K562 (cell line): ENCODE data around the gene HACE1. TPM values are rescaled to one million over a fixed set of nuclear protein-coding genes. Genes with fewer than 3 reads are reported as not detected.

Experiments used
- ARID3A ChIP-seq: IDR thresholded peaks from 2 replicates; pipeline ENCODE4 v1.6.1; 2012; ENCODE audit warnings: low read depth, low read length, improper control_type of control experiment, borderline replicate concordance
- DPF2 ChIP-seq: fragments of 450-650 bp; IDR thresholded peaks from 2 replicates; pipeline ENCODE4 v1.6.1; 2016
- HNRNPL ChIP-seq: fragments of 200-400 bp; formaldehyde crosslinking; IDR thresholded peaks from 2 replicates; pipeline ENCODE4 v1.6.1; 2017; ENCODE audit warnings: low read depth, mild to moderate bottlenecking, low read length
- LARP7 ChIP-seq: fragments of 450-650 bp; IDR thresholded peaks from 2 replicates; pipeline ENCODE4 v1.6.1; 2016
- REST ChIP-seq, 2 experiments: fragments of 450-650 bp; formaldehyde crosslinking in 1 of 2; IDR thresholded peaks; 2 replicates each; pipeline versions ENCODE4 v1.4.0 to v1.6.1; 2014 to 2020; ENCODE audit warnings: mild to moderate bottlenecking in 2 of 2, borderline replicate concordance in 1 of 2, low read depth in 1 of 2
- SIN3A ChIP-seq, 2 experiments: fragments of 150-350 bp in 1 of 2; IDR thresholded peaks; 2 replicates each; pipeline ENCODE4 v1.6.1; 2011 to 2016; ENCODE audit warnings: borderline replicate concordance in 2 of 2, low read depth in 2 of 2, low read length in 2 of 2, mild to moderate bottlenecking in 2 of 2, moderate library complexity in 2 of 2; ENCODE audit not compliant: control insufficient read depth in 1 of 2
- TEAD1 ChIP-seq, 2 experiments: fragments of 450-650 bp in 1 of 2; sonication (generic) in 1 of 2; formaldehyde crosslinking; IDR thresholded peaks; 2 replicates each; pipeline versions ENCODE4 v1.4.0 to v1.8.0; 2020 to 2022; ENCODE audit warnings: mild to moderate bottlenecking in 2 of 2, missing genetic modification reagents in 1 of 2
- VEZF1 ChIP-seq: fragments of 200-800 bp; sonication (Bioruptor generic); IDR thresholded peaks from 2 replicates; pipeline ENCODE4 v1.6.1; 2017; ENCODE audit warnings: missing genetic modification characterization, missing compliant biosample characterization
- polyA plus RNA-seq, 8 experiments: library from polyadenylated mRNA; depleted of rRNA in 4 of 8; stranded (reverse) in 5 of 8; unstranded in 3 of 8; fragments of >200 nt; fragmentation: Nextera tagmentation in 2 of 8; fragmentation: Illumina TruSeq in 1 of 8; extraction: Ambion mirVana in 2 of 8; extraction: Trizol in 1 of 8; gene quantifications; 2 replicates each; pipeline versions ENCODE4 v1.2.1 to v1.2.3, GENCODE V29; 2011 to 2014; ENCODE audit warnings: inconsistent platforms in 1 of 8, missing spikeins in 1 of 8
- total RNA-seq, 7 experiments: library from RNA; depleted of rRNA in 6 of 7; stranded (reverse); fragments of >200 nt in 6 of 7; fragmentation: Illumina TruSeq in 2 of 7; extraction: Trizol in 2 of 7; gene quantifications; 2 replicates each; pipeline versions ENCODE4 v1.2.1 to v1.2.3, GENCODE V29; 2011 to 2021; ENCODE audit warnings: low replicate concordance in 1 of 7
- TF ChIP-seq, protein P1 (sequence below), 2 experiments: fragments of 150-350 bp in 1 of 2; IDR thresholded peaks; 2 replicates each; pipeline ENCODE4 v1.6.1; 2012 to 2016; ENCODE audit warnings: low read depth in 2 of 2, low read length in 2 of 2, mild to moderate bottlenecking in 1 of 2, moderate library complexity in 1 of 2

Gene HACE1
- total and polyA plus RNA-seq, 9 of the 15 experiments (the other 6 are each of a cell fraction or from before 2014, with no cell fraction given): 3.6 to 19.9 (median 9.1) TPM

GRCh38 chr6:104859225-104860146 lies at the start of gene HACE1 (continued):
- TF ChIP-seq ARID3A (no peak), DPF2 (no peak), LARP7 (no peak; the same call in 1 of the 2 replicates), SIN3A (IDR thresholded peaks at IDR 0.05; ENCODE audit: borderline replicate concordance in 2 of 2, control insufficient read depth in 1 of 2, low read depth in 2 of 2, low read length in 2 of 2) (peak; percentile 64 to 79; a peak in 2 of 4 replicates), HNRNPL (peak; percentile 17; the same call in 1 of the 2 replicates), VEZF1 (peak; percentile 87), TEAD1 (CRISPR knock-in tag; IDR thresholded peaks at IDR 0.05) (peak in 1 of 2 experiments; percentile 23; a peak in 1 of 4 replicates), REST (IDR thresholded peaks at IDR 0.05; ENCODE audit: borderline replicate concordance) (peak; percentile 71), REST (CRISPR knock-in tag; IDR thresholded peaks at IDR 0.05; ENCODE audit: low read depth) (no peak; the same call in none of the 2 replicates)
- TF ChIP-seq, protein P1, sequence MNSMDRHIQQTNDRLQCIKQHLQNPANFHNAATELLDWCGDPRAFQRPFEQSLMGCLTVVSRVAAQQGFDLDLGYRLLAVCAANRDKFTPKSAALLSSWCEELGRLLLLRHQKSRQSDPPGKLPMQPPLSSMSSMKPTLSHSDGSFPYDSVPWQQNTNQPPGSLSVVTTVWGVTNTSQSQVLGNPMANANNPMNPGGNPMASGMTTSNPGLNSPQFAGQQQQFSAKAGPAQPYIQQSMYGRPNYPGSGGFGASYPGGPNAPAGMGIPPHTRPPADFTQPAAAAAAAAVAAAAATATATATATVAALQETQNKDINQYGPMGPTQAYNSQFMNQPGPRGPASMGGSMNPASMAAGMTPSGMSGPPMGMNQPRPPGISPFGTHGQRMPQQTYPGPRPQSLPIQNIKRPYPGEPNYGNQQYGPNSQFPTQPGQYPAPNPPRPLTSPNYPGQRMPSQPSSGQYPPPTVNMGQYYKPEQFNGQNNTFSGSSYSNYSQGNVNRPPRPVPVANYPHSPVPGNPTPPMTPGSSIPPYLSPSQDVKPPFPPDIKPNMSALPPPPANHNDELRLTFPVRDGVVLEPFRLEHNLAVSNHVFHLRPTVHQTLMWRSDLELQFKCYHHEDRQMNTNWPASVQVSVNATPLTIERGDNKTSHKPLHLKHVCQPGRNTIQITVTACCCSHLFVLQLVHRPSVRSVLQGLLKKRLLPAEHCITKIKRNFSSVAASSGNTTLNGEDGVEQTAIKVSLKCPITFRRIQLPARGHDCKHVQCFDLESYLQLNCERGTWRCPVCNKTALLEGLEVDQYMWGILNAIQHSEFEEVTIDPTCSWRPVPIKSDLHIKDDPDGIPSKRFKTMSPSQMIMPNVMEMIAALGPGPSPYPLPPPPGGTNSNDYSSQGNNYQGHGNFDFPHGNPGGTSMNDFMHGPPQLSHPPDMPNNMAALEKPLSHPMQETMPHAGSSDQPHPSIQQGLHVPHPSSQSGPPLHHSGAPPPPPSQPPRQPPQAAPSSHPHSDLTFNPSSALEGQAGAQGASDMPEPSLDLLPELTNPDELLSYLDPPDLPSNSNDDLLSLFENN (IDR thresholded peaks at IDR 0.05; ENCODE audit: low read depth in 2 of 2, low read length in 2 of 2): peak in 1 of 2 experiments; percentile 67; a peak in 1 of 4 replicates
